Heart right ventricle (tissue), 16 donors: ENCODE data around the gene ANKRD13B. TPM values are rescaled to one million over a fixed set of nuclear protein-coding genes. Genes with fewer than 3 reads are reported as not detected.
A peak's percentile ranks its signal among the peaks of the same experiment; 100 is the strongest.

Experiments used
- ATAC-seq, 8 donors: fragments of 200-7000 bp; cut with Tn5 transposase; one replicate each; pipeline ENCODE4 v1.9.1; 2020; ENCODE audit warnings: mild to moderate bottlenecking in 8 of 8, moderate library complexity in 8 of 8, moderate number of reproducible peaks in 1 of 8
- DNase-seq, 2 donors: peaks; one replicate each; pipeline ENCODE4 v3.0.0-alpha.2; 2020
- H3K27ac ChIP-seq, 10 donors: fragments of 200-600 bp; sonication (generic) in 2 of 10; one replicate each; pipeline versions ENCODE4 v1.5.0 to v1.8.0; 2020 to 2022; ENCODE audit warnings: mild to moderate bottlenecking in 3 of 10
- H3K27me3 ChIP-seq, 7 donors: fragments of 200-600 bp; one replicate each; pipeline ENCODE4 v1.8.0; 2021 to 2022; ENCODE audit warnings: mild to moderate bottlenecking in 2 of 7
- H3K36me3 ChIP-seq, 9 donors: fragments of 200-600 bp; sonication (generic) in 1 of 9; one replicate each; pipeline versions ENCODE4 v1.5.0 to v1.8.0; 2020 to 2022; ENCODE audit warnings: mild to moderate bottlenecking in 2 of 9
- H3K4me1 ChIP-seq, 9 donors: fragments of 200-600 bp; sonication (generic) in 1 of 9; one replicate each; pipeline versions ENCODE4 v1.5.0 to v1.8.0; 2020 to 2022; ENCODE audit warnings: mild to moderate bottlenecking in 4 of 9
- H3K4me3 ChIP-seq, 10 donors: fragments of 200-600 bp; sonication (generic) in 2 of 10; one replicate each; pipeline versions ENCODE4 v1.5.0 to v1.8.0; 2020 to 2022; ENCODE audit warnings: mild to moderate bottlenecking in 7 of 10, moderate library complexity in 2 of 10
- H3K9me3 ChIP-seq, 11 donors: fragments of 200-600 bp in 10 of 11; sonication (generic) in 2 of 11; one replicate each; pipeline versions ENCODE4 v1.5.0 to v1.8.0; 2013 to 2022; ENCODE audit warnings: mild to moderate bottlenecking in 2 of 11, control low read depth in 1 of 11, moderate library complexity in 1 of 11
- CTCF ChIP-seq, 9 donors: fragments of 200-600 bp; sonication (generic) in 2 of 9; IDR thresholded peaks; one replicate each; pipeline versions ENCODE4 v1.5.0 to v1.8.0; 2021 to 2022; ENCODE audit warnings: antibody characterized with exemption in 9 of 9, mild to moderate bottlenecking in 5 of 9, moderate library complexity in 1 of 9
- WGBS, 2 donors: extraction: QIAGEN DNeasy Blood & Tissue Kit; methylation state at CpG; one replicate each; pipeline ENCODE4 v1.1.7; 2013; ENCODE audit warnings: inconsistent platforms in 1 of 2; 5-methylcytosine and 5-hydroxymethylcytosine counted together
- intact Hi-C, 10 donors: fragments of 100-400 bp; cut with DNase I; formaldehyde crosslinking; loops; one replicate each; pipeline versions ENCODE4 v1.11.1 to v1.14.2; 2022
- polyA plus RNA-seq, 2 donors: library from polyadenylated mRNA; stranded (reverse); fragments of 200-250 nt; gene quantifications; one replicate each; pipeline ENCODE4 v1.2.3, GENCODE V29; 2013
- total RNA-seq, 10 donors: library from RNA; stranded (reverse); fragmentation: NEBNext Ultra II Directional in 3 of 10; extraction: Animal tissue kit (Norgen Biotek cat#: 25700) in 3 of 10; gene quantifications; one replicate each; pipeline versions ENCODE4 v1.2.1 to v1.2.4, GENCODE V29; 2021 to 2023
- donor health status: Arrhythmogenic right ventricular cardiomyopathy.
- donor health status: ischemic (EF 13 %, LVEDD 7.1; RV severe dilation, severe dysfunction).
- donor health status: healthy with polysubstance abuse.
- donor health status: DM: no; HTN: yes; CAD: no.
- donor health status: DM: no; HTN: no; CAD: no.
- donor health status: ischemic (EF 25% LVEDD 6.9; RV normal size, moderate dysfunction).
- donor health status: ischemic (EF 25% LVEDD 5.7; RV mildly dilated, moderate dysfunction).
- donor health status: healthy.
- donor health status: DM: yes; HTN: yes; CAD: no.
- donor health status: Ischemic cardiomyopathy.
- donor health status: ischemic (EF 35%, LVEDD 5.7; RV mildly dilated, moderate dysfunction).
- donor health status: nonischemic (EF 11% LVEDD 7.7; RV severe dilation, severe dysfunction).
- donor health status: DM: yes; HTN: yes; CAD: no.
- donor health status: PGD.
- donor health status: ischemic (EF 29% LVEDD 5.4; RV normal size, mild dysfunction).
- donor health status: nonischemic (EF 23%, LVEDD 6.1; RV moderate dilation, normal function).

The ANKRD13B gene
- total and polyA plus RNA-seq, 12 donors = 2.5 to 9.7 (median 5.7) TPM

- H3K27ac ChIP-seq = no peak overlapping the region
- peaks cover 0 to 30% (median 11%) of the 10 kb centered on the region in 9 donors for H3K4me1 ChIP-seq
- no peak for DNase-seq
- ATAC-seq = no peak
- TF ChIP-seq CTCF (IDR thresholded peaks at IDR 0.05) = no peak
- 79 to 85% methylated on average over 6 of the region's 6 CpGs for WGBS, 2 donors
- H3K9me3 ChIP-seq = no peaks in the 10 kb centered on the region
- intact Hi-C loops = loop anchor here in 2 of 10 donors (10.0 kb wide), 1 partner anchor 304 kb away; the partner anchor contains the start of gene SSH2 (in 2 of the 2)
- H3K4me3 ChIP-seq = no peak overlapping the region
- no peaks in the 10 kb centered on the region for H3K27me3 ChIP-seq
- peaks cover 0 to 83% (median 36%) of the 10 kb centered on the region in 9 donors for H3K36me3 ChIP-seq
Observed at GRCh38 chr17:29630630-29631193, 37.8 kb downstream of the ANKRD13B start.

- DNase-seq (no peak), ATAC-seq (peak in 1 of 8 donors; percentile 29)
- no peak for TF ChIP-seq CTCF (IDR thresholded peaks at IDR 0.05)
- H3K4me3 ChIP-seq = no peak overlapping the region
- 93 to 95% methylated on average over 3 of the region's 3 CpGs for WGBS, 2 donors
- intact Hi-C loops = loop anchor here in 2 of 10 donors (10.0 kb wide), 1 partner anchor 301 kb away; the partner anchor contains the start of gene SSH2 (in 2 of the 2)
- peaks cover 0 to 90% (median 44%) of the 10 kb centered on the region in 9 donors for H3K36me3 ChIP-seq
- H3K27ac ChIP-seq = peak overlapping the region in 3 of 10 donors; percentile 13 to 20 (median 15)
- no peaks in the 10 kb centered on the region for H3K9me3 ChIP-seq
- peaks cover 0 to 17% (median 7%) of the 10 kb centered on the region in 9 donors for H3K4me1 ChIP-seq
- no peaks in the 10 kb centered on the region for H3K27me3 ChIP-seq
Observed at GRCh38 chr17:29633886-29634285, 41.0 kb downstream of the ANKRD13B start.

GRCh38 chr17:29640413-29640812, 47.5 kb downstream of the ANKRD13B start:
- peaks cover 36 to 70% (median 66%) of the 10 kb centered on the region in 9 donors for H3K4me1 ChIP-seq
- WGBS, 2 donors = 15 to 26% methylated on average over 2 of the region's 2 CpGs
- H3K4me3 ChIP-seq = peak overlapping the region in 1 of 10 donors; percentile 9
- peaks cover 0 to 61% (median 11%) of the 10 kb centered on the region in 9 donors for H3K36me3 ChIP-seq
- TF ChIP-seq CTCF (IDR thresholded peaks at IDR 0.05) = no peak
- no peaks in the 10 kb centered on the region for H3K27me3 ChIP-seq
- ATAC-seq (peak in 6 of 8 donors; percentile 21 to 48 (median 38)), DNase-seq (peak in 1 of 2 donors; percentile 23)
- intact Hi-C loops = loop anchor here in 6 of 10 donors (2.0 to 5.0 kb wide), 4 partner anchors 107 to 292 kb away; partner anchors contain the start of gene SSH2 (in 1 of the 6)
- no peaks in the 10 kb centered on the region for H3K9me3 ChIP-seq
- H3K27ac ChIP-seq = peak overlapping the region; percentile 37 to 86 (median 74)

GRCh38 chr17:29640981-29641642, 48.2 kb downstream of the ANKRD13B start:
- Histone ChIP-seq H3K9me3 (no peaks in the 10 kb centered on the region), H3K4me3 (no peak overlapping the region), H3K27me3 (no peaks in the 10 kb centered on the region), H3K36me3 (peaks cover 0 to 58% (median 4%) of the 10 kb centered on the region in 9 donors), H3K27ac (peak overlapping the region; percentile 26 to 86 (median 74)), H3K4me1 (peaks cover 40 to 77% (median 73%) of the 10 kb centered on the region in 9 donors)
- WGBS, 2 donors = 39 to 42% methylated on average over 7 of the region's 7 CpGs
- no peak for TF ChIP-seq CTCF (IDR thresholded peaks at IDR 0.05)
- DNase-seq (peak in 1 of 2 donors; percentile 35), ATAC-seq (peak in 4 of 8 donors; percentile 5 to 24 (median 12))
- intact Hi-C loops = loop anchor here in 6 of 10 donors (2.0 to 5.0 kb wide), 4 partner anchors 106 to 291 kb away; partner anchors contain the start of gene SSH2 (in 1 of the 6)
